Measurements from ENCODE around the gene AFF1. TPM values are rescaled to one million over a fixed set of nuclear protein-coding genes. Genes with fewer than 3 reads are reported as not detected.

Gene AFF1
- total and polyA plus RNA-seq, 7 donors, result 7.2 to 100 (median 61.7) TPM

DNA sequence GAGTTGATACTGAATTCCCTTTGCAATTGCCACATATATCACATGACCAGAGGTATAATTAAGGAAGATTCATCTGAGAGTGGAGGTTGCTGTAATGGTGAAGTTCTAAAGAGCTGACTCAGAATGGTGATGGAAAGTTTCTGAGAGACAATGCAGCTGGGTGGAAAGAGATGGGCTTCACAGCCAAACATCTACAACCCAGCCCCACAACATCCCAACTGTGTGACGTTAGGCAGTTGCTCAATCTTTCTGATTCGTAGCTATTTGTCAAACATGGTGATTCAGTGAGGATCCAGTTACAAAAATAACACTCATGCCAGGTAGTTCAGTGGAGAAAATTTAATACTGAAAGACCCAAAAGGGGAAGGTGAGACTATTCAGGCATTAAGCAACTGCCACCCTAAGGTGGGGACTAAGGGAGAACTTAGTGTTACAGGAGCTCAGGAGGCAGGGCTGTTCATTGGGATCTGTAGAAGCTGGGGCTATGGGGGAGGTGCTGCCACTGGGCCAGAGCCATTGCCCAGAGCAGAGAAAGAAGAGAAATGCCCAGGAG lies 6.9 kb upstream of the AFF1 start:
- H3K27ac ChIP-seq, result peak overlapping the region; percentile 43 to 62 (median 50)
- intact Hi-C loops (cut with DNase I), result no loop called here
- H3K4me1 ChIP-seq, result peaks cover 0 to 15% (median 0%) of the 10 kb centered on the region in 4 donors
- peak; percentile 89 for DNase-seq
- WGBS, 2 donors, result 42 to 60% methylated on average over 2 of the region's 2 CpGs
- TF ChIP-seq POLR2AphosphoS5 (IDR thresholded peaks at IDR 0.05) (peak; percentile 46 to 59 (median 51)), EP300 (IDR thresholded peaks at IDR 0.05) (no peak)
- no peaks in the 10 kb centered on the region for H3K9me3 ChIP-seq
- H3K36me3 ChIP-seq, result peaks cover 0 to 30% (median 3%) of the 10 kb centered on the region in 4 donors
- no peak overlapping the region for H3K4me3 ChIP-seq
- no peaks in the 10 kb centered on the region for H3K27me3 ChIP-seq

DNA sequence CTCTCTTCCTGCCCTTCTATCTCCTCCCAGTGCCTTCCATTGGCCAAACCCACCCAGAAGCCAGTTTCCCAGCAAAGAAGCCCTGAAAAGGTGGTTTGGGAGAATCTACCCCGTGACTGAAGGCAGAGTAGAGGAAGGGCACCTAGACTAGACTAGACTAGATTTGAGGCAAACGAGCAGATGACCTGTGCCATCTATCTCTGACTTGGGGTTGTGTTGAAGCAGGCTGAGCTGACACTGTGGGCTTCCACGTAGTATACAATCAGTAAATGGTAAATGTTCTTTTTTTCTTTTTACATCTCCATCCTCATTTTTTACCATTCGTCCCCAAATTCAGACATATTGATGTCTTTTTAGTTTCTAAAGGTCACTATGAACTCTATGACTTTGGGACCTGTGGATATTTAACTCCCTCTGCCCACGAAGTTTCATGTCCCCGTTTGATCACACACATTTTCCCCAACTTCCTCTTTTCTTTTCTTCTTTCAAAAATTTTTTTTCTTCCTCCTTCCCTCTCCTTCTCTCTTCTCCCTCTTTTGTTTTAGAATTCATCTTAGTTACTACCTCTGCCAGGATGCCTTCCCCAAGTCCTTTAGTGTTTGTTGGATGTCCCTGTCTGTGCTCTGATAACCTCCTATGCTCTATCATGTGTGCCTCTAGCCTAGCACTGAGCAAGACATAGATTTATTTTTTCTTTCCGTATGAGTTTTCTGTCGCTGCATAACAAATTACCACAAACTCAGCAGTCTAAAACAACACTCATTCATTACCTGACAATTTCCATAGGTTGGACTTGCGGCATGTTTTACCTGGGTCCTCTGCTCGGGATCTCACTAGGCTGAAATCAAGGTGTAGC lies 6.2 kb upstream of the AFF1 start:
- Histone ChIP-seq H3K27me3 (no peaks in the 10 kb centered on the region), H3K4me3 (no peak overlapping the region), H3K36me3 (peaks cover 0 to 30% (median 3%) of the 10 kb centered on the region in 4 donors), H3K4me1 (peaks cover 0 to 15% (median 3%) of the 10 kb centered on the region in 4 donors), H3K27ac (peak overlapping the region; percentile 43 to 62 (median 50)), H3K9me3 (no peaks in the 10 kb centered on the region)
- no peak for DNase-seq
- 84 to 88% methylated on average over 10 of the region's 10 CpGs for WGBS, 2 donors
- TF ChIP-seq POLR2AphosphoS5 (IDR thresholded peaks at IDR 0.05) (no peak), EP300 (IDR thresholded peaks at IDR 0.05) (no peak), POLR2A (IDR thresholded peaks at IDR 0.05) (no peak)
- TF ChIP-seq, protein P1, sequence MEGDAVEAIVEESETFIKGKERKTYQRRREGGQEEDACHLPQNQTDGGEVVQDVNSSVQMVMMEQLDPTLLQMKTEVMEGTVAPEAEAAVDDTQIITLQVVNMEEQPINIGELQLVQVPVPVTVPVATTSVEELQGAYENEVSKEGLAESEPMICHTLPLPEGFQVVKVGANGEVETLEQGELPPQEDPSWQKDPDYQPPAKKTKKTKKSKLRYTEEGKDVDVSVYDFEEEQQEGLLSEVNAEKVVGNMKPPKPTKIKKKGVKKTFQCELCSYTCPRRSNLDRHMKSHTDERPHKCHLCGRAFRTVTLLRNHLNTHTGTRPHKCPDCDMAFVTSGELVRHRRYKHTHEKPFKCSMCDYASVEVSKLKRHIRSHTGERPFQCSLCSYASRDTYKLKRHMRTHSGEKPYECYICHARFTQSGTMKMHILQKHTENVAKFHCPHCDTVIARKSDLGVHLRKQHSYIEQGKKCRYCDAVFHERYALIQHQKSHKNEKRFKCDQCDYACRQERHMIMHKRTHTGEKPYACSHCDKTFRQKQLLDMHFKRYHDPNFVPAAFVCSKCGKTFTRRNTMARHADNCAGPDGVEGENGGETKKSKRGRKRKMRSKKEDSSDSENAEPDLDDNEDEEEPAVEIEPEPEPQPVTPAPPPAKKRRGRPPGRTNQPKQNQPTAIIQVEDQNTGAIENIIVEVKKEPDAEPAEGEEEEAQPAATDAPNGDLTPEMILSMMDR (IDR thresholded peaks at IDR 0.05), result no peak
- intact Hi-C loops (cut with DNase I), result no loop called here

DNA sequence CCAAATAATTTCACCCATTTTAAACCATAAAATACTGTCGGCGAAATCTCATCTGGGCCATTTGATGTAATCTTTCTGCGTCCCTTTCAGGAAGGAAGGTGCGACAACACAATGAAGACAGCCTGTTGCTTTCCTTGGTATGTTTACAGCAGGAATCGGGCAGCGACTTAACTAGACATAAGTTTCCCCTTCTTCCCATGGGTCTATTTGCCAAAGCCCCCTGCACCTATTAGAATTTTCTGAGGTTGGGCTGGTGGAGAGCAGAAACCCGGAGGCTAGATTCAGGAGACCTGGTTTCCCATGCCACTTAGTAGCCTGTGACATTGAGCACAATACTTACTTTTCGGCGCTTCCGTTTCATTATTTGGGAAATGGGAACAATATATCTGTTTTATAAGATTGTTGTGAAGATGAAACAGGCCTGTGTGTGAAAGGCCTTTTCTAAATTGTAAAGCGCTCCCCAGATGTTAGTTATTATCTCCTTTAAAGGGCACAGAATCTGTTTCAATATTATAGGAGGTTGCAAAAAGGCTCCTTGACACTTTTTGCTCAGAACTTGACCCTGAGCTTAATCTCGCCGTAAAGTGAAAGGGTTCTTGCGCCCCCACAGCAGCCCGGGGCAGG lies 552 bp upstream of the AFF1 start:
- intact Hi-C loops (cut with DNase I), result loop anchor here (2.0 to 5.0 kb wide), 2 partner anchors 187 to 288 kb away; partner anchors contain the start of gene KLHL8
- peaks cover 0 to 21% (median 0%) of the 10 kb centered on the region in 4 donors for H3K36me3 ChIP-seq
- peaks cover 0 to 35% (median 23%) of the 10 kb centered on the region in 4 donors for H3K4me1 ChIP-seq
- no peaks in the 10 kb centered on the region for H3K9me3 ChIP-seq
- peak; percentile 50 to 69 for TF ChIP-seq POLR2A (IDR thresholded peaks at IDR 0.05)
- TF ChIP-seq, protein P1 (IDR thresholded peaks at IDR 0.05), result peak in 1 of 4 experiments; percentile 26
- no peak for TF ChIP-seq EP300 (IDR thresholded peaks at IDR 0.05)
- peak in 1 of 4 donors; percentile 70 for TF ChIP-seq POLR2AphosphoS5 (IDR thresholded peaks at IDR 0.05)
- WGBS, 2 donors, result 1 to 4% methylated on average over 15 of the region's 15 CpGs
- H3K4me3 ChIP-seq, result peak overlapping the region; percentile 44 to 97 (median 86)
- peak overlapping the region; percentile 95 to 99 (median 99) for H3K27ac ChIP-seq
- DNase-seq, result no peak
- no peaks in the 10 kb centered on the region for H3K27me3 ChIP-seq

DNA sequence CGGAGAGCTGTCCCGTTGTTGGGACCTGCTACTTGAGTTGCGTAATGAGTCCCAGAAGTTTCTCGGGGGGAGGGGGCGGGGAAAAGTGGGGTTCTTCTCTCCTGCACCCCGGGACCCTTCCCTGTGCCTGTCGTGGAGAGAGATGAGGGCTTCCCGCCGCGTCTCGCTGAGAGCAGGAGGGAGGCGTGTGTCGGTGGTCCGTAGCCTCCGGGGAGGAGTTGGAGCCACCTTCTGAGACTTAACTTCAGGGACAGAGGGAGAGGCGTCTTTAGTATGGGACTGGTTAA lies 698 bp downstream of the AFF1 start:
- peak overlapping the region; percentile 81 to 97 (median 93) for H3K4me3 ChIP-seq
- intact Hi-C loops (cut with DNase I), result loop anchor here (2.0 to 5.0 kb wide), 2 partner anchors 147 to 185 kb away; no protein-coding TSS in a partner anchor
- TF ChIP-seq POLR2A (IDR thresholded peaks at IDR 0.05) (no peak), EP300 (IDR thresholded peaks at IDR 0.05) (no peak), POLR2AphosphoS5 (IDR thresholded peaks at IDR 0.05) (no peak)
- TF ChIP-seq, protein P1 (IDR thresholded peaks at IDR 0.05), result no peak
- H3K27me3 ChIP-seq, result no peaks in the 10 kb centered on the region
- H3K27ac ChIP-seq, result peak overlapping the region; percentile 95 to 99 (median 99)
- H3K9me3 ChIP-seq, result no peaks in the 10 kb centered on the region
- 2 to 3% methylated on average over 16 of the region's 16 CpGs for WGBS, 2 donors
- no peak for DNase-seq
- peaks cover 0 to 14% (median 0%) of the 10 kb centered on the region in 4 donors for H3K36me3 ChIP-seq
- peaks cover 0 to 47% (median 35%) of the 10 kb centered on the region in 4 donors for H3K4me1 ChIP-seq
